Parathyroid adenoma (tissue), 2 donors: ENCODE measurements around the gene FNDC3B.

Source experiments
- H2AFZ ChIP-seq: fragments of 300-600 bp; sonication (generic); one replicate; pipeline ENCODE4 v1.7.0; 2017; ENCODE audit warnings: antibody characterized with exemption, mild to moderate bottlenecking
- H3K27ac ChIP-seq: fragments of 300-600 bp; sonication (generic); one replicate; pipeline ENCODE4 v1.7.0; 2017
- H3K27me3 ChIP-seq: fragments of 300-600 bp; sonication (generic); one replicate; pipeline ENCODE4 v1.7.0; 2017; ENCODE audit warnings: low read length; ENCODE audit not compliant: control insufficient read depth, insufficient read depth
- H3K36me3 ChIP-seq: fragments of 300-600 bp; sonication (generic); one replicate; pipeline ENCODE4 v1.7.0; 2017; ENCODE audit warnings: low read length; ENCODE audit not compliant: control insufficient read depth, insufficient read depth
- H3K4me1 ChIP-seq: fragments of 300-600 bp; sonication (generic); one replicate; pipeline ENCODE4 v1.7.0; 2017; ENCODE audit warnings: control low read depth
- H3K4me2 ChIP-seq: fragments of 300-600 bp; sonication (generic); one replicate; pipeline ENCODE4 v1.7.0; 2017; ENCODE audit warnings: low read length
- H3K4me3 ChIP-seq: fragments of 300-600 bp; sonication (generic); one replicate; pipeline ENCODE4 v1.7.0; 2017; ENCODE audit warnings: low read depth, low read length
- H3K79me2 ChIP-seq: fragments of 300-600 bp; sonication (generic); one replicate; pipeline ENCODE4 v1.7.0; 2017; ENCODE audit warnings: control low read depth
- H3K9ac ChIP-seq: fragments of 300-600 bp; sonication (generic); one replicate; pipeline ENCODE4 v1.7.0; 2017; ENCODE audit warnings: mild to moderate bottlenecking
- H3K9me3 ChIP-seq: fragments of 300-600 bp; sonication (generic); one replicate; pipeline ENCODE4 v1.7.0; 2017; ENCODE audit warnings: low read length; ENCODE audit not compliant: control insufficient read depth
- CTCF ChIP-seq: fragments of 300-600 bp; sonication (generic); IDR thresholded peaks from one replicate; pipeline ENCODE4 v1.7.0; 2017; ENCODE audit warnings: antibody characterized with exemption, mild to moderate bottlenecking
- donor health status: primary hyperparathyroidism.

The FNDC3B gene

DNA sequence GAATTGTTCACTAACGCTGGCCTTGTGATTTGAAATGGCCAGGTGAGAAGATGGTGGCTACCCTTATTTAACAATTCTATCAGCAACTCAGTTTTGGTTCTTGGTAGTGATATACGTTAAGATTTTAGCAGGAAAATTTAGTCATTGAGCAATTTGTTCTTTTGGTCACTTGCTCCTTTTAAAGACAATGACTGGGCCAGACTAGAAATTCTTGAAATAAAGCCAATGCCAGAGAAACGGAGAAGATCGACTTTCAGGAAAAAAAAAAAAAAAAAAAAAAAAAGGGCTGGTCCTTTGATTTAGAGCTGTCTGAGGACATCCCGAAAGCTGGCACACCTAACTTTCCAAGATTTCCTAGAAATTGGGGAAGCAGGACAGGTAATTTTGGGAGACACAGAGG lies 178.5 kb downstream of the FNDC3B start:
- no peak for TF ChIP-seq CTCF
- H3K36me3 ChIP-seq, result no peaks in the 10 kb centered on the region
- H3K4me2 ChIP-seq, result no peak overlapping the region
- H3K79me2 ChIP-seq, result peaks cover 6% of the 10 kb centered on the region
- H3K9ac ChIP-seq, result no peak overlapping the region
- no peak overlapping the region for H2AFZ ChIP-seq
- no peaks in the 10 kb centered on the region for H3K27me3 ChIP-seq
- no peak overlapping the region for H3K27ac ChIP-seq
- no peak overlapping the region for H3K4me3 ChIP-seq
- peaks cover 22% of the 10 kb centered on the region for H3K4me1 ChIP-seq
- H3K9me3 ChIP-seq, result no peaks in the 10 kb centered on the region

DNA sequence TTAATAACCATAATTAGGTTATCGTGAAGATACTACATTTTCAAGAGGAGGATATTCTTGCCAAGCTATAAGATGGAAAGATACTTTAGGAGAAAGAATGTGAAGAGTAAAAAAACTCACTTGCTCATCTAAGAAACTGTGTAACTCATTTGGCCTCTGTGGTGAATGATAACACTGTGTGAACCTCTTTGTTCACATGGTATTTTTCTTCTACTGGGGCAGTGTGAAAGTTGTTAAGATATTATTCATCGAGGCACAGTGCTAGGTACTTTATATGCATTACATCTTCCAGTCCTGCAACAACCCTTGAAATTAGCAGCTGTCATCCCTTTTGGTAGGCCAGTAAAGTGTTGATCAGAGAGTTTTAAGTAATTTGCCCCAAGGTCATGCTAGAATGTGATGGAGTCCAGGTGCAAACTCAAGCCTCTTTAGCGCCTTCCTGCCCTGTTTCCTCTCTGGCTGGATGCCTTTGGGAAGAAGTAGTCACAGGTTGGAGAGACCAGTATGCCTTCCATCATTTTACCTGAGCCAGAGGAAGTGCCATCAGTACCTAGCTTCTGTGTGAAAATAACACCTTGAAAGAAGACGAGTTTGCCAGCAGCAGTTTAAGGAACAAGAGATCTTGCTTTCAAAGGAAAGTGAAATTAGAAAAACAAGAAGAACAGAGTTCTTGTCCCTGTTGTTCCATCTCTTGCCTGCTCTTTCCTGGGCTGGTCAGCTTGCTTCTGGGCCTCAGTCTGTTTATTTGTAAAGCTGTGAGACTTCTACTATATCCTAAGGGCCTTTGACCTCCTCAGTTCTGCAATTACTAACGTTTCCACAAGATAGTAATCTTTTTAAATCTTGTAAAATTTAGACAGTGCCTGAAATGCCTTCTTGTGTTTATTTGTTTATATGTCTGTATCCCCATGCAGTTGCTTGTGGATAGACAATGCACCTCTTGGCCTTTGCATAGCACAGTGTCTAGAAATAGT lies 179.3 kb downstream of the FNDC3B start:
- no peaks in the 10 kb centered on the region for H3K27me3 ChIP-seq
- H3K9ac ChIP-seq, result no peak overlapping the region
- H2AFZ ChIP-seq, result no peak overlapping the region
- no peak overlapping the region for H3K4me3 ChIP-seq
- H3K36me3 ChIP-seq, result no peaks in the 10 kb centered on the region
- peaks cover 3% of the 10 kb centered on the region for H3K79me2 ChIP-seq
- no peak for TF ChIP-seq CTCF
- peaks cover 23% of the 10 kb centered on the region for H3K4me1 ChIP-seq
- no peaks in the 10 kb centered on the region for H3K9me3 ChIP-seq
- H3K27ac ChIP-seq, result no peak overlapping the region
- H3K4me2 ChIP-seq, result no peak overlapping the region

DNA sequence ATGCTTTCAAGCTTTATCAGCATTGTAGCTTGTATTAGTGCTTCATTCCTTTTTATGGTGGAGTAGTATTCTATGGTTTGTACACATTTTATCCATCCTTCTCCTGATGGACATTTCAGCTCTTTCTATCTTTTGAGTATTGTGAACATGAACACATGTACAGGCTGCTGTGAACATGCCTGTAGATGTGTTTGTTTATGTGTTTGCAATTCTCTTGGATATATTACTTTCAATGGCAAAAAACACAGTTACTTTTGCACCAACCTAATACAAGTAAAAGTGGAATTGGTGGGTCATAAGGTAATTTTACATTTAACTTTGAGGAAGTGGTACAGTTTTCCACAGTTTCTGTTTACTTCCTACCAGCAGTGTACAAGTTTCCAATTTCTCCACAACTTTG lies 180.4 kb downstream of the FNDC3B start:
- H3K27me3 ChIP-seq, result no peaks in the 10 kb centered on the region
- no peak for TF ChIP-seq CTCF
- H3K79me2 ChIP-seq, result peaks cover 3% of the 10 kb centered on the region
- H3K9ac ChIP-seq, result no peak overlapping the region
- H3K4me1 ChIP-seq, result peaks cover 23% of the 10 kb centered on the region
- H2AFZ ChIP-seq, result no peak overlapping the region
- no peak overlapping the region for H3K4me3 ChIP-seq
- no peaks in the 10 kb centered on the region for H3K36me3 ChIP-seq
- no peaks in the 10 kb centered on the region for H3K9me3 ChIP-seq
- H3K27ac ChIP-seq, result no peak overlapping the region
- H3K4me2 ChIP-seq, result no peak overlapping the region

DNA sequence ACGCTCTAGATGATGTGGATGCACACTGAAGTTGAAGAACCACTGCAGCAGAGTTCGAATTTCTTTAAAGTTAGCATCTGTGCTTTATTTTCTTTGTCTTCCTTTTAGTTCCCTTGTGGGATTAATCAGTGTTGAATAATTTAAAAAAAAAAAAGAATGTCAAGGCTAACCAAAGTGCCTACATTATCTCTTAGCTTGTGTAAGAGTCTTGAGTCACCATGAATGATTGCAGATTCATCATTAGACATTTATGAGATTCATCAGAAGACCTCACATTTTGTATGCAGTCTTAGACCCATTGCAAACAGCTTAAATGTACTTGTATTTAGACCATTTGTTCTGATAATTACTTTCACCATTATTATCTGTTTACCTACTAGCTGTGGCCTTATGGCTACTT lies 182.2 kb downstream of the FNDC3B start:
- no peak overlapping the region for H3K9ac ChIP-seq
- no peak overlapping the region for H3K27ac ChIP-seq
- H3K4me1 ChIP-seq, result peaks cover 23% of the 10 kb centered on the region
- no peaks in the 10 kb centered on the region for H3K36me3 ChIP-seq
- H2AFZ ChIP-seq, result no peak overlapping the region
- no peak overlapping the region for H3K4me2 ChIP-seq
- no peaks in the 10 kb centered on the region for H3K9me3 ChIP-seq
- TF ChIP-seq CTCF, result no peak
- H3K27me3 ChIP-seq, result no peaks in the 10 kb centered on the region
- no peak overlapping the region for H3K4me3 ChIP-seq
- peaks cover 5% of the 10 kb centered on the region for H3K79me2 ChIP-seq
